ENCODE data around the gene FCRLA.

Gene FCRLA

GRCh38 chr1:161763522-161764098 lies 56.6 kb downstream of the FCRLA start:
- Mint-ChIP-seq H3K4me1 (ENCODE audit: low read depth in 2 of 2) (peaks cover 19 to 20% of the 10 kb centered on the region in 2 donors), H3K27ac (no peak overlapping the region), H3K27me3 (no peaks in the 10 kb centered on the region), H3K36me3 (ENCODE audit: insufficient read depth) (peaks cover 21% of the 10 kb centered on the region), H3K4me3 (peak overlapping the region; percentile 44 to 75), H3K9me3 (no peaks in the 10 kb centered on the region)
- ATAC-seq (replicated peaks): peak; percentile 30
- DNase-seq: peak; percentile 31 to 38 (median 35)

Data from effector memory CD8-positive, alpha-beta T cell (primary cell).